HG03196 (cell line): ENCODE results near the gene PDLIM5.
"Not testable (repeated sequence)": the region's sequence is repeated elsewhere in the genome, so short reads cannot be mapped to it uniquely, and the experiment has no call there.

Experiments used
- ATAC-seq: cut with Tn5 transposase; IDR thresholded peaks from one replicate; pipeline ENCODE4 v1.9.1; 2021; ENCODE audit not compliant: unreplicated experiment

Gene PDLIM5

DNA sequence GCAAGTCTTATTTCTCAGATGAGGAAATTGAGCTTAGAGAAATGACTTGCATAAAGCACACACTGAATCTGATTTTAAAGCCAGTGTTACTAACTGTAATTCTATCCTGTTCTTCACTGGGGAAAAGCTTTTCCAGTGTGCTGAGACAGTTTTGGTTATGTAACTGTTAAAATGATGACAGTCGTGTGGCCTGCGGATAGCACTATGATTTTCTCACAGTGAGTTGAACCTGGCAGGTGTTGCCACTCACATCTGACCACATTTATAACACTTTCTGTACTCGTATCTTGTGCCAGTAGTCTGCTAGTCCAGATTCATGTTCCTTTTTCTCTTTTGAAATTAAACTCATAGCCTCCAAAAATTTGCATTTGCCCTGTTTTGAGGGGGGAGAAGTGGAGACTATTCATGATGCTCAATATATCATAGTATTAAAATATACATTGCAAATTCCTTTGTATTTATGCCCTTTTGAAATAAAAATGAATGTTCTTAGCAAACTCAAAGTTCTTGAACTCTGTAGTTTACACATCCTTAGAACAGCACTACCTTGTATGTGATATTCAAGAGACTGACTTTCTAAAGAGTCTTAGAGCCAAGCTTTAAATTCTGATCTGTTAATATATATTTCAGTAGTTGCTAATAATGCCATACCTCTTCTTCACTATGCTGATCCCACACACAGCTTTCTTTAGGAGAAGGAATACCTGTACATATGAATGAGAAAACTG lies 132.3 kb downstream of the PDLIM5 start:
- ATAC-seq, result no peak

DNA sequence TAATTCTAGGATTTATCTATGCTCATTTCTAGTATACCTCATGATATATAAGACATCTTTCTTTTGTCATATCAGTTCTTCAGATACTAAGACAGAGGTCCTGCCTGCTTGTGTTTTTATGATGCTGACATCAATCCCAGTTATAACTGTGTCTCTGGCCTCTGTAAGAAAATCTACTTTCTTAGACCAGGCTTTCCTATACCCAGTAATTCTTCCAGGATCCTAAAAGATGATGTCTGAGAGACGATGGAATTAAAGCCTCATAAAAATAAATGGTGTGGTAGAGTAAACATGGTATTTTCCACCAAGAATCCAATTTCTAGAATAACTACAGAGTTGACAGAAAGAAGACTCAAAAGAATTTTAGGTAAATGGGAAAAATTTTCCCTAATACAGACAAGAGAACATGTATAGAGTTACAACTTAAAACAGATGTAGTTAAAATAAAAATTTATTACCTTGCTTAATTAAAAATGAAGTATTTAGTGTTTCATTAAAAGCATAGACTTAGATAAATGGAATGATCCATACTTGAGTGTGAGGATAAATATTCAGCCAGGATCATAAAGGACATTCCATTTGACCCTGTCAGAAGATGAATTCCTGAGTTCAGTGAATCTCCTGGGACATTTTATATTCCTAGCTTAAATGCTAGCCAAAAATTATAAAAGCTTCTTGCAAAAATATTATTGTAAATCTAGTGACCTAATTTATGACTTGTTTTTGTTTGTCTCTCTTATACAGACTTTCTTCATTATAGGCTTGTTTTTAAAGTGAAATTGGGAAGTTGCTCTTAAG lies 137.4 kb downstream of the PDLIM5 start:
- ATAC-seq, result no peak

DNA sequence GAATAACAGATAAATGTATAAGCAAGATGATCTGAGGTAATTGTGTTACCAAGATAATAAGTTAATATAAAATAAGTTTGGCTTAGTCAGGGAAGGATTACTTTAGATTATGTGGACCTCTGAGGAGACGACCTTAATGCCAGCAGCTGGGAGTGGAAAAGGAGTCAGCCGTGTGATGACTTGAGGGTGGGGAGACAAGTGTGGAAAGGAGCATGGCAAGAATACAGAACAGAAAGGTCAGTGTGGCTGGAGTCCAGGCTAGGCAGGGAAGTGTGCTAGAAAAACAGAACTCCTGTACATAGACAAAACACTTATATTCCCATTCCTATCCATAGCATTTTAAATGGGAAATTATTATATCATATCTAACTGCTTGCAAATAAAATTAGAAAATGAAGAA lies 138.8 kb downstream of the PDLIM5 start:
- no peak for ATAC-seq

DNA sequence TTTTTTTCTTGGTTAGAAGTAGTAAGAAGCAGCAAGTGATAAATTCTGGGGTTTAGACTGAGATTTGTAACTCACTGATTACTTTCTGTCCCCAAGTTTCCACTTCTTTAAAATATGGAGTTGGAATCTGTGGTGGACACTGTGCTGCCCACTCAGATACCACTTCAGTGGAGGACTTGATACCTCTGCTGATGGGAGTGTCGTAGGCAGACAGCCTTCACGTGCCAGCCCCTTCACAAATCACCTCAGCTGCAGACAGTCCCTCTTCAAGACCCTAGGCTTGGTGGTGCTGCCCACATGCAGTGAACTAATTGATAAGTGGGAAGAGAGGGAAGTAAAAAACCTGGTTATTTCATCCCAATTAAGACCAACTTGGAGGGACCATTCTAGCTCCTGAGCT lies 139.5 kb downstream of the PDLIM5 start:
- ATAC-seq, result no peak

DNA sequence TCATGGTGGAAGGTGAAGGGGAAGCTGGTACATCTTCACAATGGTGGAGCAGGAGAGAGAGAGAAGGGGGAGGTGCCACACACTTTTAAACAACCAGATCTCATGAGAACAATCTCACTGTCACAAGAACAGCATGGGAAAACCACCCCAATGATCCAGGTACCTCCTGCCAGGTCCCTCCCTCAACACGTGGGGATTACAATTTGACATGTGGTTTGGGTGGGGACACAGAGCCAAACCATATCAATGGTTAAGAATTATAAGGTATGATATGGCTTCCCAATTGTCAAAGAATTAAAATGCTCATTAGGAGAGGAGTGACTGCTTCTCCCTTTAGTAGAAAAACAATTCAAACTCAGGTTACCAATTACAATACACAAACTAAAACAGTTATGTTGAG lies 143.3 kb downstream of the PDLIM5 start:
- no peak for ATAC-seq

DNA sequence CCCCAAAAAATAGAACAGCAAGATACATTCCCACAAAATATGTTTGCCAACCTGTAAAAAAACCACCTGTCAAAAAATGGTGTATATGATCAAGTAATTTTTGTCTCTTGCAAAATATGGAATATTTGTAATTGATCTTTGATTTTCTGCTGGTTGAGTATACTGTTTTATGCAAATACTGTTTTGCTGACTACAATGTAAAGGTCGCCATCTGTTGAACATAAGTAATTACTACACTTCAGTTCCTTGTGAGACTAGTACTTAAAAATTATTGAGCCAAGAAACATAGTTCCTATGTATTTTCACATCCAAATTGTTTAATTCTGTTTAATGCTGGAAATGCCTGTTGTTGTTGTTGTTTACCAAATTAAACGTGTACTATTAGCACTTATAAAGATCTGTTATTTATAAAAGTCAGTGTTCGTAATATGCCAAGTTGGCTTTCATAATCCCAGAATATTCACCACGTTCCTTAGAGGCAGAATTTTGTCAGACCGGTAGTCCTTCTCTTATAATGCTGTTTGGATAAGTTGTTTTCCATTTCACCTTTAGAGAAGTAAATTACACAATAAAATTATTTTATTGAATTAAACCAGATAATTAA lies 144.2 kb downstream of the PDLIM5 start:
- ATAC-seq, result no peak

DNA sequence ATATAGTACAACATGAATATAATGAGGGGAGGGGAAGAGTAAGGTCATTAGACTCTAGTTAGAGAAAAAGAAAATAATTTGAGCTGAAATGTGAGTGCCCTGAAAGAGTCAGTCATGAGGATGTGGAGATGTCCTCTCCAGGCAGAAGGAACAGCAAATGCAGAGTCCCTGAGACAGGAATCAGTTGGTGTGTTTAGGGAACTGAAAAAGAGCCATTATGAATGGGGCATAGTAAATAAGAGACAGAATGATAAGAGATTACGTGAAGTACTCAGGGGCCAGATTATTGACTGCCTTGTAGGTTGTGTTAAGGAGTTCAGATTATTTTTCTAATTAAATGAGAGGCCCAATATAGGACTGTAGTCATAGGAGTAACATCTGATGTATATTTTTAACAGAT lies 147.0 kb downstream of the PDLIM5 start:
- ATAC-seq, result no peak

DNA sequence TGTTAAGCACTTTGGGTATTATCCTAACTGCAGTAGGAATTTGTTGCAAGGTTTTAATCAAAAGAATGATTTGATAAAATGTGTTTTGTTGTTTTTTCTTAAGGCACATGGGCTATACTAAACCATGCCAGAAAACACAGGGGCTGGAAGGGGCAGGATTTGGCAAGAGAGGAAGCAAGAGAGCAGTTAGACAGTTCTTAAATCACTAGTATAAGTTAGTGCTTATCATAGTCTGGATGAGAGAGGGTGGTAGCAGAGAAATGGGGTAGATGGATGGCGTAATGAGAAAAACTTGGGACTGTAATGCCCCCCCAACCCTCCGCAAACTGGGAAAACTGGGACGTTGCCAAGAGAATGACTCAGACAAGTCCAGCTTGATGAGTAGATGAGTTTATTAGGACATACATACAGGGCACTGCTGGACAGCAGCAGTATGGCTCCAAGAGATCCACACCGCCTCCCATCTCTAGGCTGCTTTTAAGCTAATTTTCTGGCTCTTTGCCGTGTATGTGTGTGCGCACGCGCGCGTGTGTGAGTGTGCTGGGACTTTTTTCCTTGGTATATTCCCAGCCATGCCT lies 151.5 kb downstream of the PDLIM5 start:
- no peak for ATAC-seq

DNA sequence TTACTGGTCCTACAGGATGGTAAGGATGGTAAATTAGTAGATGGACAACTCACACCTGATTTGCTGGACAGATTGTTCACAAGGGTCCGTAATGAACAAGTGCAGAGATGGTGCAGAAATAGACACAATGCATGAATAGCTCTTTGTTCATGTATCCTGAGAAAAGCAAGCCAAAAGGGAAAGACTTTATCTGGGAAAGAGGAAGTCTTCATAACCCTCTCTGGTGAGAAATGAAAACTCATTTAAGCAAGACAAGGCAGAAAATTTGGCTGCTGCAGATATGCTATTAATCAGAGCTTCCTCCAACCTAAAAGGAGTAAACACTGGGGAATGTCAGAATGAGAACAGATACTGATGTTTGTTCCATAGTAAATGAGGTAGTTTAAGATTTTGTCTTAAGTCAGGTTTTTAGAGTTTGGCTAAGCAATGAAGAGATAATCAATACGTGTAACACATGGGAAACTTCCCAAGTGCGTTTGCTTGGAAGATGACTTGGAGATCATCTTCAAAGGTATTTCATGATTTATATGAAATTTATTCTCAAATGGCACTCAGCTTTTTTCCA lies 153.6 kb downstream of the PDLIM5 start:
- no peak for ATAC-seq

DNA sequence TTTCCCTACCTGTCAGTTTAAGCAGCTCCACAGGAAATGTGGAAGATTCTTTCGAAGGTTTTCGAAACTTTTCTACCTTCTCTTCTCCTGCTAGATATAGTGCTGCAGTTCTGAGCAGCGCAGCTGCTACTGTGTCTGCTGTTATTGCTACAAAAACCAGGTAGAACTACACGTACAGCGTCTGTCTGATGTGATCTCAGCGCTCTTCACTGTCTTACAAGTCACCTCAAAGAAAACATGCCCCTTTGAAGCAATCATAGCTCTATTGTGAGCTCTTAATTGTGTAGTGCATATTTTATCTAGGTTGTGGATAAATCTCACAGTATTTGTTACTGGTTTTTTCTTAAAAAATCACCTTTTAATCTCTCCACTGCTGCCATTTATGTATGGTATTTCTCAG lies 158.4 kb downstream of the PDLIM5 start:
- ATAC-seq, result no peak

DNA sequence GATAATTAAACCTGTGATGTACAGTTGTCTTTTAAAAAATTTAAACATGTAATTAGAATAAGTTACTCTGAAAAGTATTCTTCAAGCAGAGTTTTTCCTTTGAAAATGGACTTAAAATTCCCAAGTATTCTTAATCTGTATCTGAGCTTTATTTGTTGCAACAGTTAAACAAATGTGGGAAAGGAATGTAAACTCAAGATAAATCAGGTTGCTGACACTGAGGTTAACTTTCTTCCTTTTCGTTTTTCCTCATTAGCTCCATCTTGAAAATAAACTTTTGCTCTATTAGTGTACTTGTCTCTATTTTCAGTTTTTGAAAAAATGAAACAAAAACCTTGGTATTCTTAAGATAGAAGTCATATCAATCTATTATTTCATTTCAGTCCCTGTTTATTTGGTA lies 161.5 kb downstream of the PDLIM5 start:
- no peak for ATAC-seq

DNA sequence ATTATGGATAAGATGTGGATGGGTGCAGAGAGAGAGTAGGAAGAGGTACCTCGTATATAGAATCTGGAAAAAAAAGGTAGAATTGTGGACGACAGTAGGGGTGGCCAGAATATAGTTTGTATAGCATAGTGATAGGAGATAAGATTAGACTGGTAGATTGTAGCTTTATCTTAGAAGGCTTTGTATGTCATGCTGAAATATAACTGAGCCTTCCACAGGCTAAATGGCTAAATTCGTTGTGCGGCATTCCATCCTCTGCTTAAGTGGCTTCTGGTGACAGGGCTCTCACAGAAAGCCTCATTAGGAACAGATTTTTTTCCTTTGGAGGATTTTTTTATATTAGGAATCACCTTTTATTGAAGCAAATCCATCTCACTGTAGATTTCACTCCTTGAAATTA lies 163.7 kb downstream of the PDLIM5 start:
- no peak for ATAC-seq

DNA sequence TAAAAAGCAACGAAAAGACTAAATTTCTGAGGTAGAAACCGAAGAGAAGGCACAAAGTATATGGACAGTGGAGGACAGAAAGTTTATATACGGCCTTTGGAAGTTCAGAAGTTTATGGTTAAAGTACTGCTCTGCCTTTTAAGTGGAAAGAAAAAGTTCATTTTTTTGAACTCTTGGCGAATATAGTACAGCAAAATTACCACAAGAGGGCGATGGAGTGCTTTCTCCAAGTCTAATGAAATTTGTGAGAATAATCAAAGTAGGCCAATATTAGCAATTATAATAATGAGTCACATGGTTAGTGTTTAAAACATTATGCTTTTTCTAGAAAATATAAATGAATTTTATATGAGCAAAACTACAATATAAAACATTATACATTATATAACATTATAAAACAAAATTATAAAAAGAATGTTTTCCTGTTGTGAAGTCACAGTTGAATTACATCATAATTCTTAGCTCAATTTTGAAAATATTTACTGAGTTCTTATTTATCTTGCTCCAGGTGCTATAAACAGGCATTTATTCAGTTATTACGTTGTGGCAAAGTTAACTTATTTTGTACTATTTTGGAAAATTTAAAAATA lies 169.8 kb downstream of the PDLIM5 start:
- ATAC-seq, result no peak

DNA sequence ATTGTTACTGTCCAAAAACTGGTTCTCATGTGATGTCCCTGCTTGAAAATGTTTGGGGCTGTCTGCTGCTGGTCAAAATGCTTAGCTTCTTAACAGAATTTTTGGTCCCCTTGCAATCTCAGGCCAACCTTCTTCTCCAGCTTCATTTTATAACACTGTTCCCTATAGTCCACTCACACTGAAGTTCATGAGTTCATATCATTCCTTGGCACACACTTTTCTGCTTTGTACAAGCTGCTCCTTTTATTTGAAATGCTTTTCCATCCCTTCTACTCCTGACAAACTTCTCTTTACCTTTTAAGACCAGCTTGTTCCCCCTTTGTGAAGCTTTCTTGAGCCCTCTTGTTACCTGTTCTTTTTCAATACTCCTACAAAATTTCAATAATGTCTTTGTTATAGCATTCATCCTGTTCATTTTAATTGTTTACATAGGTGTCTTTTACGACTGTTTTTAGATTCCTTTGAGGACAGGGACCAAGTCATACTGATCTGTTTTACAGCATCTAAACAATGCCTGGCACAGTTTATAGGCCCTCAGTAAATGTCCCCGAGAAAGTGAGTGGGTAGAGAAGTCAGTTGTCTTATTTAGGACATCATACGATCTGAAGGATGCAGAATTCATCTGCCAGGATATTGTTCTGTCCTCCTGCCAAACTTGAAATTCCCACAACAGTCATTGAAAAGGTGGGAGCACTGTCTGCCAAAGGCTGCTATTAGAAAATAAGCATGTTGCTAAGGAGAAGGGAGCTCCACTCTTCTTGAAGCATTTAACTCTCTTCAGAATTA lies 171.6 kb downstream of the PDLIM5 start:
- ATAC-seq, result no peak

DNA sequence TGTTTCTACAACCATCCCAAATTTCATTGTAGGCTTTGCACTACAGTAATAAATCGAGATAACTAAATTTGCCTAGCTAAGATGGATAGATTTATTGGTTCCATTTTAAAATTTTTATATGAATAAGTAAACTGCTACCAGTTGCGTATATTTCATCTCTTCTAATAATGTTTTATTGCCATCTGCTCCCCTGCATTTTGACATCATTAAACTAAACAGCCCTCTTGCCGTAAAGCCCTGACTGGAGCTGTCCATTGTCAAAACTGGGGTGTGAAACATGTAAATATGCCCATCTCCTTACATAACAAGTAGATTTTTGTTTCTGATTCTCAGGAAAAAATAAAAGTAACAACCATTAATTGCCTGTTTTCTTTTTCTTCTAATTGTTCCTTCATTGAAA lies 175.2 kb downstream of the PDLIM5 start:
- no peak for ATAC-seq

DNA sequence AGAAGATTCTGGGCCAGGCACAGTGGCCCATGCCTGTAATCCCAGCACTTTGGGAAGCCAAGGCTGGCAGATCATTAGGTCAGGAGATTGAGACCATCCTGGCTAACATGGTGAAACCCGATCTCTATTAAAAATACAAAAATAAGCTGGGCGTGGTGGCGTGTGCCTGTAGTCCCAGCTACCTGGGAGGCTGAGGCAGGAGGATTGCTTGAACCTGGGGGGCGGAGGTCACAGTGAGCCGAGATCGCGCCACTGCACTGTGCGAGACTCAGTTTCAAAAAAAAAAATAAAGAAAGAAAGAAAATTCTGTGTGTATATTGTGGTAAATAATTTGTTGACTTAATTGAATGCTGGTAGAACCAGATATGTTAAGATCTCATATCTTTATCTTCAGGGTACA lies 177.3 kb downstream of the PDLIM5 start:
- not testable (repeated sequence) for ATAC-seq

DNA sequence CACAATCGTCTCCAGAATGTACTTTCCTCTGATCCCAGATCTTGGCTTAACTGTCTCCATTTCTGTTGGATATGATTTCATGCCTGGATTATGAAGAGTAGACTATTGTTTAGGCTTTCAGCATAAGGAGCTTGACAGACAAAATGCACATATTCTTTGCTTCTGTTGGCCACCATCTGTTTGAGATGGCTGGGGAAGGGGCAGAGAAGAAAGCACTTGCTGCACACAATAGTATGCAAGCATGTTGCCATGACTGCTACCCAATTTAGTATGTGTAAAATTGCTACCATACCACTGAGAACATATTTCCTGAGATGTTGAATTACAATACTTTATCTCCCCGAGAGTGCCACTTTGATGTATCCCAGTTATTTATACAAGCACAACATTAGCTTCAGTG lies 178.1 kb downstream of the PDLIM5 start:
- no peak for ATAC-seq

DNA sequence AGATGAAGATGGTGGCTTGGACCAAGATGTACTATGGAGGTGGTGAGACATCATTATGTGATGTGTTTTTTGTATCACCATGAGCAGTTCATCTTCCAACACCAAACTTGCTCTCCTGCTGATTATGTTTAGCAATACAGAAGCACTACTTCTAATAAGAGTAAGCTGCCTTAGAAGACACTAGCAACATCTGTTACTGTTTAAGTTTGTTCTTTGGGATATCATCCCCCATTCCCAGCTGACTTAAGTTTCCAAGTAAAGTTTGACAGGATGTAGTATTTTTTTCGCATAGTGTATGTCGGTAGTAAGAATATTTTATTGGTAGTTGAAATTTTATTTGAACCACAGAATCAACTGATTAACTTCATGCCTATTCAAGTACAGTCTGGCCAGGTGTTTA lies 182.5 kb downstream of the PDLIM5 start:
- ATAC-seq, result no peak

DNA sequence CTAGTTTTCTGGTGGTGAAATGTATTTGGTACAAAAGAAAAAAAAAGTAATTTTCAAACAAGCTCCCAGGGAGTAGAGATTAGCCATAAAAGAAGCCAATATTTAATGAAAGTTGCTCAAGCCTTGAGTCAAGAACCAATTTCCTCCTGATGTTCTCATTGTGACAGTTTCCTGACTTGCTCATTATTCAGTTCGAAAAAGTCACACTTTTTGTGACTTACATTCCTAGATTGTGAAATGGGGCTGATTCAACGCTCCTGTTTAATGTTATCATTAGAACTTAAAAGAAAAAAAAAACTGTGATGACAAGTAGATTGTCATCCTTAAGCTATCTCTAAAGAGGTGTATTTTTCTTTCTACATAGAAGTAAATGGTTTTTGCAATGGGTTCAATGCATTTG lies 183.4 kb downstream of the PDLIM5 start:
- ATAC-seq, result no peak

DNA sequence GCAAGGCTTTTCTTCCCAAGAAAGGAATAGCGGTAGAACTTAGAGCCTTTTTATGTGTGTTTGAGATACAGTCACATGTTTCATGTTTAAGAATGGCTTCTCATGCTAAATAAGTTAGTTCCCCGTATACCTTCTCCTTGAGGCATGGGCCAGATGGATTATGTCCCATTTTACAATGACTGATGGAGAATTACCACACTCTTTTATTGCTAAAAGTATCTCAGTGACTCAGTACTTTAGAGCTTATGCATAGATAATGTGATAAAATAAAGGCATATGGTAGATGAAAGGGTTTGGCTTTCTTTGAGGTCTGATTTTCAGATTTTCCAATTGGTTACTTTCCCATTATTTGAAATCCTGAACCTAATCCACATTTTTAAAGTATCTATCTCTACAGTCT lies 184.3 kb downstream of the PDLIM5 start:
- ATAC-seq, result no peak
